GM12873 (cell line): ENCODE measurements around the gene TPSG1.

Experiments used
- TF ChIP-seq, protein P1 (sequence below): IDR thresholded peaks from 2 replicates; pipeline ENCODE4 v1.5.1; 2012; ENCODE audit warnings: low read depth, mild to moderate bottlenecking, moderate library complexity, low read length, control low read depth; ENCODE audit not compliant: insufficient read depth; ENCODE audit errors: missing control alignments

Gene TPSG1

DNA sequence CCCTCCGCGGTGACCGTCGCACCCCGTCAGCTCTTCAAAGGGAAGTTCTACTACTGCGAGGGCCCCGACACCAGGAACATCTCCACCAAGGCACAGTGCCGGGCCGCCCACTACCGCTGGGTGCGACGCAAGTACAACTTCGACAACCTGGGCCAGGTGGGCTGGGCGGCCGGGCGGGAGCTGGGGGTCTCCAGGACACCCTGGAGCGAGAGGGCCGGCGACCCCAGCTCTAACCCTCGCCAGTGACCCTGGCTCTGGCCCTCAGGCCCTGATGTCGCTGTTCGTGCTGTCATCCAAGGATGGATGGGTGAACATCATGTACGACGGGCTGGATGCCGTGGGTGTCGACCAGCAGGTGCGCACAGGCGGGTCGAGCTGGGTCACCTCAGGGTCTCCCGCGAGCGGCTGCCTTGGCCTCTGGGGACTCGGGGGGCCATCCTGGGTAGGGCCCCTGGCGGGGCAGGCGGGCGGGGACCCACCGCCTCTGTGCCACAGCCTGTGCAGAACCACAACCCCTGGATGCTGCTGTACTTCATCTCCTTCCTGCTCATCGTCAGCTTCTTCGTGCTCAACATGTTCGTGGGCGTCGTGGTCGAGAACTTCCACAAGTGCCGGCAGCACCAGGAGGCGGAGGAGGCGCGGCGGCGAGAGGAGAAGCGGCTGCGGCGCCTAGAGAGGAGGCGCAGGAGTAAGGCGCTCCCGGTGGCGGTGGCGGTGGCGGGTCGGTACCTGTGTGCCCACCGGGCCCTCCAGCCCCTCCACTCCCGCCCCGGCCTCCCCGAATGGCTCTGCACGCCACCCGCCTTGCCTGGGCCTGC, 13.4 kb downstream of the TPSG1 start:
- TF ChIP-seq, protein P1, sequence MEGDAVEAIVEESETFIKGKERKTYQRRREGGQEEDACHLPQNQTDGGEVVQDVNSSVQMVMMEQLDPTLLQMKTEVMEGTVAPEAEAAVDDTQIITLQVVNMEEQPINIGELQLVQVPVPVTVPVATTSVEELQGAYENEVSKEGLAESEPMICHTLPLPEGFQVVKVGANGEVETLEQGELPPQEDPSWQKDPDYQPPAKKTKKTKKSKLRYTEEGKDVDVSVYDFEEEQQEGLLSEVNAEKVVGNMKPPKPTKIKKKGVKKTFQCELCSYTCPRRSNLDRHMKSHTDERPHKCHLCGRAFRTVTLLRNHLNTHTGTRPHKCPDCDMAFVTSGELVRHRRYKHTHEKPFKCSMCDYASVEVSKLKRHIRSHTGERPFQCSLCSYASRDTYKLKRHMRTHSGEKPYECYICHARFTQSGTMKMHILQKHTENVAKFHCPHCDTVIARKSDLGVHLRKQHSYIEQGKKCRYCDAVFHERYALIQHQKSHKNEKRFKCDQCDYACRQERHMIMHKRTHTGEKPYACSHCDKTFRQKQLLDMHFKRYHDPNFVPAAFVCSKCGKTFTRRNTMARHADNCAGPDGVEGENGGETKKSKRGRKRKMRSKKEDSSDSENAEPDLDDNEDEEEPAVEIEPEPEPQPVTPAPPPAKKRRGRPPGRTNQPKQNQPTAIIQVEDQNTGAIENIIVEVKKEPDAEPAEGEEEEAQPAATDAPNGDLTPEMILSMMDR, result no peak

DNA sequence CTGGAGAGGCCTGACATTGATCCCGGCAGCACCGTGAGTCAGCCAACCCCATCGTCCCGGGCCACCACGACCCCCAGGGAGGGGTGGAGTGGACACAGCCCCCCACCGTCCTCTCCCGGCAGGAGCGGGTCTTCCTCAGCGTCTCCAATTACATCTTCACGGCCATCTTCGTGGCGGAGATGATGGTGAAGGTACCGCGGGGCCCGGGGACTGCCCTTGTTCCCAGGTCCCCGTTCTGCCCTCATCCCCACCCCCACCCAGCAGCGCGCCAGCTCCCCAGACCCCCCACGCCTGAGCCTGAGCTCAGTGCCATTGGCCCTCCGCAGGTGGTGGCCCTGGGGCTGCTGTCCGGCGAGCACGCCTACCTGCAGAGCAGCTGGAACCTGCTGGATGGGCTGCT, 14.6 kb downstream of the TPSG1 start:
- TF ChIP-seq, protein P1, result no peak

DNA sequence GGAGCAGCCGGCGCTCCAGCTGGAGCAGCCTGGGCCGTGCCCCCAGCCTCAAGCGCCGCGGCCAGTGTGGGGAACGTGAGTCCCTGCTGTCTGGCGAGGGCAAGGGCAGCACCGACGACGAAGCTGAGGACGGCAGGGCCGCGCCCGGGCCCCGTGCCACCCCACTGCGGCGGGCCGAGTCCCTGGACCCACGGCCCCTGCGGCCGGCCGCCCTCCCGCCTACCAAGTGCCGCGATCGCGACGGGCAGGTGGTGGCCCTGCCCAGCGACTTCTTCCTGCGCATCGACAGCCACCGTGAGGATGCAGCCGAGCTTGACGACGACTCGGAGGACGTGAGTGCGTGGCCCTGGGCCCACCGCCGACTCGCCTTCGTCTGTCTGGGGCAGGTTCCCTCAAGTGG, 16.0 kb downstream of the TPSG1 start:
- TF ChIP-seq, protein P1, result no peak

DNA sequence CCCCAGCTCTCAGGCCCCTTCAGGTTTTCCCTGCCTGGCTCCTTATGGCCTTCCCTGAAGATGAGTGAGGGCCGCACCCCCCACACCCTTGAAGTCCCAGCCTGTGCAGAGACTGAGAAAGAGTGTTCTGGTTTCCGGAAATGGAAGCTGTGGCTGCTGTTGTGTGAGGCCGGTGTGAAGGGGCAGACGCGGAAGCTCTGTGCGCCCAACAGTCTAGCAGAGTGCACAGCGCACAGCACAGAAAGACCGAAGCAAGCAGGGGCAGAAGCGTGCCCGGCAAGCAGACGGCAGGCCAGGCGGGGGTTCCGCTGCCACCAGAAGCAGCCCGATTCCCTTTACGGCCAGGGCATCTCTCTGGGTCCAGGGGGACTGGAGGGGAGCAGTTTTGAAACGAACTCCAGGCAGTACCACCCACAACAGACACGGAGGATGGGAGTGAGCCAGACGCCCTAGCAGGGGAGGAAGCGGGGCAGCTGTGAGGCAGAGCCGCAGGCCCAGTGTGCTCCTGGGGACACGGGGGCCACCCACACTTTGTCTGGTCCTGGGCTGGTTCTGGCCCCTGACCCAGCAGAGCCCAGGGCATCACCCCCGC, 16.7 kb downstream of the TPSG1 start:
- TF ChIP-seq, protein P1, result no peak

DNA sequence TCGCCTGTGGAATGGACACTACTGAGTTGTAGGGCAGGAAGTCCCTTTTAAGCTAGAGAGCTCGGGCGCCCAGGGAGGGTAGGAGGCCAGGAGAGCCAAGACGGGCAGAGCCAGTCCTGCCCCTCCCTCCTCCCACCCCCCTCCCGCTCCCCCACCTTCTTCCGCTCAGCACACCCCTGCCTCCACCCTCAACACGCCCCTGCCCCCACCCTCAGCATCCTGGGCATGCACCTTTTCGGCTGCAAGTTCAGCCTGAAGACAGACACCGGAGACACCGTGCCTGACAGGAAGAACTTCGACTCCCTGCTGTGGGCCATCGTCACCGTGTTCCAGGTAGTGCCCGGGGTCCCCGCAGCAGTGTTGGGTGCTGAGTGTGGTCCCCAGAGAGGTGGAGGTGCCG, 18.3 kb downstream of the TPSG1 start:
- TF ChIP-seq, protein P1, result no peak

DNA sequence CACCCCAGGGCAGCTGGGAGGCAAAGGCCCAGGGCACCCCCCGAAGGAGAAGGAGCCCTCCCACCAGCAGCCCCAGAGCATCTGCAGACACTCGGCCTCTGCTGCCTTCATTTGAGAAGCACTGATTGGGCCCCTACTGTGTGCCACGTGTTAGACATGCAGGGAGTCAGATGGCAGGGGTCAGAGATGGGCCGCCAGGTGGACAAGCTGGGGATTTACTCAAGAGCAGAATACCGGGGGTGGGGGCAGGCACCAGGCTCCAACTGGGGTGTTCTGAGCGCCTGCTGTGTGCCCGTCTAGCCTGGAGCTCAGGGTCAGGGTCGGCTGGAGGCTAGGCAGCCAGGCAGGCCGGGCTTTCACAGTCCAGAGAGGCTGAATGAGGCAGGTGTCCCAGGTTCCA, 18.7 kb downstream of the TPSG1 start:
- TF ChIP-seq, protein P1, result no peak

DNA sequence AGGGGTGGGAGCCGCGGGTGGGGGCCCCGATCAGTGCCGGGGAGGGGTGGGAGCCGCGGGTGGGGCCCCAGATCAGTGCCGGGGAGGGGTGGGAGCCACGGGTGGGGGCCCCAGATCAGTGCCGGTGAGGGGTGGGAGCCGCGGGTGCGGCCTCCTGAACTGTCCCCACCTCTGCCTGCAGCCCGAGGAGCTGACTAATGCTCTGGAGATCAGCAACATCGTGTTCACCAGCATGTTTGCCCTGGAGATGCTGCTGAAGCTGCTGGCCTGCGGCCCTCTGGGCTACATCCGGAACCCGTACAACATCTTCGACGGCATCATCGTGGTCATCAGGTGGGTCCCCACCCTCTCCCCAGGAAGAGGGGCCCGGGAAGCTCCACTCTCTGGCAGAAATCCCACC, 20.1 kb downstream of the TPSG1 start:
- TF ChIP-seq, protein P1, result no peak
